HG02642 (cell line): ENCODE data around the gene ZFAND2A.
"Not testable (repeated sequence)": the region's sequence is repeated elsewhere in the genome, so short reads cannot be mapped to it uniquely, and the experiment has no call there.

Experiments used
- ATAC-seq: cut with Tn5 transposase; IDR thresholded peaks from one replicate; pipeline ENCODE4 v1.9.1; 2021; ENCODE audit warnings: mild to moderate bottlenecking; ENCODE audit not compliant: unreplicated experiment, poor library complexity

Gene ZFAND2A

GRCh38 chr7:1159891-1160669 lies at the start of gene ZFAND2A:
TSS of gene ZFAND2A (minus strand) at chr7:1160196. CDS start at chr7:1158212, 1,984 bp downstream.
- peak; percentile 97 for ATAC-seq

GRCh38 chr7:1209097-1209496 lies 49.1 kb upstream of the ZFAND2A start:
- ATAC-seq, result no peak

GRCh38 chr7:1205742-1206141 lies 45.7 kb upstream of the ZFAND2A start:
- ATAC-seq, result not testable (repeated sequence)

GRCh38 chr7:1204460-1205140 lies 44.6 kb upstream of the ZFAND2A start:
- ATAC-seq, result no peak

- ATAC-seq, result not testable (repeated sequence)
Observed at GRCh38 chr7:1202914-1203313, 42.9 kb upstream of the ZFAND2A start.

GRCh38 chr7:1201916-1202315 lies 41.9 kb upstream of the ZFAND2A start:
- no peak for ATAC-seq

- ATAC-seq, result no peak
Observed at GRCh38 chr7:1200045-1200444, 40.0 kb upstream of the ZFAND2A start.

GRCh38 chr7:1197997-1198625 lies 38.1 kb upstream of the ZFAND2A start:
- no peak for ATAC-seq

- ATAC-seq, result no peak
Observed at GRCh38 chr7:1196950-1197349, 37.0 kb upstream of the ZFAND2A start.

GRCh38 chr7:1196441-1196840 lies 36.4 kb upstream of the ZFAND2A start:
- ATAC-seq, result not testable (repeated sequence)

GRCh38 chr7:1193593-1194424 lies 33.8 kb upstream of the ZFAND2A start:
- ATAC-seq, result no peak

- ATAC-seq, result no peak
Observed at GRCh38 chr7:1192171-1192676, 32.2 kb upstream of the ZFAND2A start.

- ATAC-seq, result no peak
Observed at GRCh38 chr7:1189986-1190772, 30.2 kb upstream of the ZFAND2A start.

- ATAC-seq, result no peak
Observed at GRCh38 chr7:1188720-1189294, 28.8 kb upstream of the ZFAND2A start.

- ATAC-seq, result no peak
Observed at GRCh38 chr7:1187127-1187526, 27.1 kb upstream of the ZFAND2A start.

GRCh38 chr7:1181640-1182039 lies 21.6 kb upstream of the ZFAND2A start:
- ATAC-seq, result no peak

- no peak for ATAC-seq
Observed at GRCh38 chr7:1181031-1181430, 21.0 kb upstream of the ZFAND2A start.

- no peak for ATAC-seq
Observed at GRCh38 chr7:1176891-1177373, 16.9 kb upstream of the ZFAND2A start.
